GM18870 (cell line): ENCODE data around the gene FGF2.
A peak's percentile ranks its signal among the peaks of the same experiment; 100 is the strongest.
"Not testable (repeated sequence)": the region's sequence is repeated elsewhere in the genome, so short reads cannot be mapped to it uniquely, and the experiment has no call there.

ENCODE experiments used
- ATAC-seq: cut with Tn5 transposase; IDR thresholded peaks from one replicate; pipeline ENCODE4 v1.9.1; 2021; ENCODE audit warnings: moderate library complexity; ENCODE audit not compliant: unreplicated experiment

Gene FGF2

DNA sequence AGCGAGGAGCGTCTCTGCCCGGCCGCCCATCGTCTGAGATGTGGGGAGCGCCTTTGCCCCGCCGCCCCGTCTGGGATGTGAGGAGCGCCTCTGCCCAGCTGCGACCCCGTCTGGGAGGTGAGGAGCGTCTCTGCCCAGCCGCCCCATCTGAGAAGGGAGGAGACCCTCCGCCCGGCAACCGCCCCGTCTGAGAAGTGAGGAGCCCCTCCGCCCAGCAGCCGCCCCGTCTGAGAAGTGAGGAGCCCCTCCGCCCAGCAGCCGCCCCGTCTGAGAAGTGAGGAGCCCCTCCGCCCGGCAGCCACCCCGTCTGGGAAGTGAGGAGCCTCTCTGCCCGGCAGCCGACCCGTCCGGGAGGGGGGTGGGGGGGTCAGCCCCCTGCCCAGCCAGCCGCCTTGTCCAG is 14.8 kb upstream of the FGF2 start:
- ATAC-seq, result not testable (repeated sequence)

DNA sequence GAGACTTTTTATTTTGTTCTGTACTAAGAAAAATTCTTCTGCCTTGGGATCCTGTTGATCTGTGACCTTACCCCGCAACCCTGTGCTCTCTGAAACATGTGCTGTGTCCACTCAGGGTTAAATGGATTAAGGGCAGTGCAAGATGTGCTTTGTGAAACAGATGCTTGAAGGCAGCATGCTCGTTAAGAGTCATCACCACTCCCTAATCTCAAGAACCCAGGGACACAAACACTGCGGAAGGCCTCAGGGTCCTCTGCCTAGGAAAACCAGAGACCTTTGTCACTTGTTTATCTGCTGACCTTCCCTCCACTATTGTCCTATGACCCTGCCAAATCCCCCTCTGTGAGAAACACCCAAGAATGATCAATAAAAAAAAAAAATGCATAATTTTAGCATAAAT is 13.8 kb upstream of the FGF2 start:
- not testable (repeated sequence) for ATAC-seq

DNA sequence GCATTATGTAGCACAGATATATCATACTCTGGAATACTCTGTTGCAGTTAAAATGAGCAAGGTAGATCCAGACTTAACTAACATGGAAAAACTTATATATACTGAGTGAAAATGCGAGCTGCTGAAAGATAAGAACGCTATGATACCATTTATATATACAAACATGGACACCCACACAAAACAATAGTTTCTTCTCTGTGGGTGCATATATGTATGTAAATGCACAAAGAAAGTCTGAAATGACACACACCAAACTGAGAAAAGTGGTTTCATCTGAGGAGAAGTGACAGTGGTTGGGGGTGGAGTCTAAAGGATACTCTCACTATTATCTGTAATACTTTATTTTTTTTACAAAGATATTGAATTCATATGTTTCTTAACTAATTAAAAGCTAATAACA is 12.2 kb upstream of the FGF2 start:
- ATAC-seq, result peak; percentile 100

DNA sequence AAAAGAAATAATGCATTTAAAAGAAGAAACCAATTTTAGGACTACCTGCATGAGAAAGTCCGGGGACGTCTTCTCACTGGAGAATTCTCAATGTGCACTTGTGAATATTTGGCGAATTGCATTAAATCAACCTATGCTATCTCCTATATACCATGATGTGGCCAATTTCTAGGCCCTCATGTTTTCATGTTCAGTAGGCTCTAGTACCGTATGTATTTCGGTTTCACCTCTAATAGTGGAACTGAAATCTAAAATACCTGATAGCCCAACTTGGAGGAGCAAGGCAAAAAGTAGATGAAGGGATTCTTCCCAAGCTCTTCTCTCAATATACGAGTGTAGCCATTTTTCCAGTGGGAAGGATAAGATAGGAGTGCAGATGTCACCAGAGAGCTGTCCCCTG is 11.4 kb upstream of the FGF2 start:
- ATAC-seq, result no peak

DNA sequence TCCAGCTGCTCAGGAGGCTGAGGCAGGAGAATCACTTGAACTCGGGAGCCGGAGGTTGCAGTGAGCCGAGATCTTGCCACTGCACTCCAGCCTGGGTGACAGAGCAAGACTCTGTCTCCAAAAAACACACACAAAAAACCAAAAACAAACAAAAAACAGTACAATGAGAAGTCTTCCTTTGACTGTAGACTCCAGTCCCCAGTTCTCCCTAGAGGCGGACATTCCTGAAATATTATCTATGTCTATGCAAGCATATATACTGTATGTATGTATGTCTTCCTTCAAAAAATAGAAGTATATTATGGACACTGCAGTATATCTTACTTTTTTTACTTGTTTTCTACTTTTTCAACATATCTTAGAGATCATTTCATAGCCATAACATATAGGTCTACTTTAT is 10.2 kb upstream of the FGF2 start:
- ATAC-seq, result no peak

DNA sequence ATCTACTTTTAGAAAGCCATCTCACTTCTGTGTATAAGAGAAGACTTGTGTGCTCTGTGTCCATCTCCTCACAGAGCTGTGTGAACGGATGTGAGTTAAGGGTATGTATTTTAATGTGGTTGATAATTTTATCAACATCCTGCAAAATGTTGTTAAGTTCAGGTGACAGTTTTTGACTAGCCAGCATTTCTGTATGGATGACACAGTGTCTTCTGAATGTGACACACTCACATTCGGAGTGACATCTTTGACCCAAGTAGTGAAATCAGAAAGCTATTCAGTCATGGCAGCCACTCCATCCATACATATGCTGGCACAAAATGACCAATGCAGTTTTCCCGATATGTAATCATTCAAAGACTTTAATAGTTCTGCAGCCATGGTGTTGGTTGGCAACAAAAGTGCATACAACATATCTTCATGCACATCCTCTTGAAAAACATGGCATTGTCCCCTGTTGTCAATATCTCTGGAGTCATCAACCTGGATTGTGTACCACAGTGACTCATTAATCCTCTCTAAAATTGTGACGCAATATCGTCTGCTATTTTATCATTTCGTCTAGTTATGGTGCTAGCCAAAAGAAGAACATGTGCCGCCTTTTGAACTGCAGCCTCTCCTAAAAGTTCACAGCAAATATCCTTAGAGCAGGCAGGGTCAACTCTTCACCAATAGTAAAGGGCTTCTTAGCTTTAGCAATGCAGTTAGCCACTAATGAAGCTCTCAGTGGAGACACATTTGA is 6.8 kb upstream of the FGF2 start:
- no peak for ATAC-seq

DNA sequence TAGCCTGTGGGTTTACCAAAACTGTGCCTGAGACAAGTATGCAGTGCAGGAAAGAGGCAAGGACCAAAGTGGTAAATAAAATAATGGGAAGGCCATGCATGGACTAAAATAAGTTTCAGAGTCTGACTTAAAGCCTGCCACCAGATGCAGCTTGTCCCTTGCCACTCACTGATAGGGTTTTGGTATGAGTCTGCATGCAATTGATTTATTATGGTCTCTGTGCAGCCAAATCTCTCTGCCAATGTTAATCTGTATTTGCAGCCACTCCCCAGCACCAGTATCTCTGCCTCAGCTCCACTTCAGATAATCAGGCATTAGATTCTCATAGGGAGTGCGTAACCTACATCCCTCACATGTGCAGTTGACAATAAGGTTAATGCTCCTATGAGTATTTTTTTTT is 5.5 kb upstream of the FGF2 start:
- ATAC-seq, result no peak

DNA sequence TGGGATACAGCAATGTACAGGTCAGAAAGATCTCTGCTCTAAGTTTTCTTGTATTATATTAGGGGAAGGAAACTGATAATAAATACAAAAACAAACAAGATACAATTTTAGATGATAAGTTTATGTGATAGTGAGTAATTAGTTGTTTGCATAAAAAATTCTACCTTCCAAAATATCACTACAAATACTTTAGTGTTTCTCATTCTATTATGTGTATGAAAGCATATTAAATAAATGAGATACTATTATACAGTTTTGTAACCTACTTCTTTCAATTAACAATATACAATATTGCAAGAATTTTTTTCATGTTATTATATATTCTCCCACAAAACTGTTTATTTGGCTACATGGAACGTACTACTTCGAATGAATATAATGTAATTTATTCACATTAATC is 4.2 kb upstream of the FGF2 start:
- no peak for ATAC-seq

DNA sequence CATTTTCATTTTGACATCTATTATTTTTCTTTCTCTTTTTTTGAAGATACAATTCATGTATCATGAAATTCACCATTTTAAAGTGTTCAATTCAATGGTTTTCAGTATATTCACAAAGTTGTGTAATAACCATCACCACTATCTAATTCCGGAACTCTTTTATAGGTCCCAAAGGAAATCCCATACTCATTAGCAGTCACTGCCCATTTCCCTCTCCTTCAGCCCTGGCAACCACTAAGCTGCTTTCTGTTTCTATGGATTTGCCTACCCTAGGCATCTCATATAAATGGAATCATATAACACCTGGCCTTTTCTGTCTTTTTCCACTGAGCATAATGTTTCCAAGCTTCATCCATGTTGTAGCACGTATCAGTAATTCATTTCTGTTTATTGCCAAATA is 3.2 kb upstream of the FGF2 start:
- ATAC-seq, result no peak

DNA sequence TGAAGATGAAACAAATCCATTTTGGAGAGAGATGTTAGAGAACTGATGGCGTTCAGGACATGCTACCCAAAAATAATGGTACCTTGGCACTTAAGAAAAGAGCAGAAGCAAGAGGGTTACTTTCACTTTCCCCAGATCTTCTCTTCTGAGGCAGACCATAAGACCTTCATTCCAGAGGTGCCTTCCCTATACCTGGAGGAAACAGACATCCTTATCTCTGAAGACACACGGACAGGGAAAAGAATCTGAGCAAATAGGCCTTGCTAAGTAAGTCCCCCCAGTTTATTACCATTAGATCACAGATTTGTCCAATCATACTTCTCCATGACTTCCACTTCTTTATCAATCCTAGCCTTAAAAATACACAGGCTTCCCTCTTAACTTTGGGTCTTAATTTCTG is 2.0 kb upstream of the FGF2 start:
- ATAC-seq, result no peak

DNA sequence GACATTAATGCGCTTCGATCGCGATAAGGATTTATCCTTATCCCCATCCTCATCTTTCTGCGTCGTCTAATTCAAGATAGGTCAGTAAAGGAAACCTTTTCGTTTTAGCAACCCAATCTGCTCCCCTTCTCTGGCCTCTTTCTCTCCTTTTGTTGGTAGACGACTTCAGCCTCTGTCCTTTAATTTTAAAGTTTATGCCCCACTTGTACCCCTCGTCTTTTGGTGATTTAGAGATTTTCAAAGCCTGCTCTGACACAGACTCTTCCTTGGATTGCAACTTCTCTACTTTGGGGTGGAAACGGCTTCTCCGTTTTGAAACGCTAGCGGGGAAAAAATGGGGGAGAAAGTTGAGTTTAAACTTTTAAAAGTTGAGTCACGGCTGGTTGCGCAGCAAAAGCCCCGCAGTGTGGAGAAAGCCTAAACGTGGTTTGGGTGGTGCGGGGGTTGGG is 528 bp upstream of the FGF2 start:
- no peak for ATAC-seq

DNA sequence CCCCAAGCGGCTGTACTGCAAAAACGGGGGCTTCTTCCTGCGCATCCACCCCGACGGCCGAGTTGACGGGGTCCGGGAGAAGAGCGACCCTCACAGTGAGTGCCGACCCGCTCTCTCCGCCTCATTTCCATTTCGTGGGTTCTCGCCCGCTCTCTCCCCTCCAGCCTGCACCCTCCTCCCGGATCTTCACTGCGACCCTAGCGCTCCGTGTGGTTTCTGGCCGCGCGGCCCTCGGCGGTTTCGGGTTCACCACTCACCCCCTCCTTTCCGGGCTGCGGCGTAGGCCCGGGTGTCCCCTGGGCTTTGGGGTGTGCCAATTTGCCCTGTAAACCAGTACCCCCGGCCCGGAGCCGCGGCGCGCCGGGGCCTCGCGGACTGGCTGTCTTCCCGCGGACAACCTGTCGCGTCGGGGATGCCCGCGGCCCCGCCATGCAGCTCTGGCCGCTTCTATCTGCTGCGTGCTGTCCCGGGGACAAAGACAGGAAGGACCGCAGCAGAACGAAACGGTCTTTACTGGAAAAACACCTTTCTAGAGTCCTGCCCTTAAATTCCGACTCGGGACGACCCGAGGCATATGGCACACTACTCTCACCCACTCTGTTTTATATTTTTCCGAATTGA is 737 bp downstream of the FGF2 start:
- ATAC-seq, result peak; percentile 30

DNA sequence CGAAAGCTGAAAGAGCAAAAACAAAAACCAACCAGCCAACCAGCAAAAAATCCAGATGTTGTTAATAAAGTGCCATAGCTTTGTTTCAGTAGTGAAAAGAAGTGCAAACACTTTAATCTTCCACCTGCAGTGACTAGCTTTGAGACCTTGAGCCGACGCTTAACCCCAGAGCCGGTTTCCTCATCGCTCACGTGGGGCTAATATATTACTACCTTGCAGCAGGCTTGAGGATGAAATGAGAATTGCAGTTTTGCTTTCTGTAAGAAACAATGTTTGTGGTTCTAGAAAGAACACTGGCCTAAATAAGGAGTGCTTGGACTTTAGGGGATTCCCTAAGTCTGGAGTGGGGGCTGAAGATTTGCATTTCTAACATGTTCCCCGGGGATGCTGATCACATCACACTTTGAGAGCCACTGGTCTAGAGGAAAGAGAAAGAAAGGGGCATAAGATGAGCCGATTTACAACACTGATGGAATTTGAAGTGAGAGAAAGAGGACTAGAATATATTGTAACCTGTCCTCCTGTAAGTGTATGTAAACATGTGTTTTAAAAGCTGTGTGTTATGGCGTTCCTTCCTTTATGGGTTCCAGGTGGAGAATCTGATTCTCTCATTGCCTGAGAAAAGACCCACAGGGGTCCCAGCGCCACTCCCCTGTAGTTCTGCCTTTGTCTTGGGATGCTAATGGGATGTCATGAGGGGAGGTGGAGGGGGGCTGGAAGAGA is 1.4 kb downstream of the FGF2 start:
- ATAC-seq, result peak; percentile 97

DNA sequence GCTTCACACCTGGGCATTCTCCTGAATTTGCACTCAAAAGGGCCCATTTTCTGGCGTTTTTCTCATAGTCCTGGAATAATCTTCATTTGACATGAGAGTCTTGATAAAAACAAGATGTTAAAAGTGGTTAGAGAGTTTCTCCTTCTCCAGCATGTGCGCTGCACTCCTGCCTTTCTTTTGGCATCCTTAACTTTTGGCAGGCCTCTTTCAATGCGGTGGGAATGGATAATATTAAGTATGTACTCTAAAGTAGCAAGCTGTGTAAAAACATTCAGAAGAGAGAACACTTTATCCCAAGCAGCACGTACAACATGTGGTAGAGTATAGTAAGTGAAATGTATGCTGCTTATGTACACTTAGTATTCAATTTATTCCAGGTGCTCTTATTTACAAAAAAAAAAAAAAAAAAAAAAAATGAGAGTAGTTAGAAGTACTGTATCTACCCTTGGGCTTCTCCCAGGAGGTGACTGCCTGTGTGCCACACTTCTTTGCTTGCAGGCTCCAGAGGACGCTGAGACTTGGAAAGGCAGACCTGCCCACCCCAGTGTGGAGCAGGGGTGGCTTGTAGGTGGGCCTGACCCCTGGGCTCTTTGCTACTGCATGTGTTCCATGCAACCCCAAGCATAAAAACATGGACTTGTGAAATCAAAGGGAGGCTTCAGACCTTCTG is 3.9 kb downstream of the FGF2 start:
- ATAC-seq, result no peak

DNA sequence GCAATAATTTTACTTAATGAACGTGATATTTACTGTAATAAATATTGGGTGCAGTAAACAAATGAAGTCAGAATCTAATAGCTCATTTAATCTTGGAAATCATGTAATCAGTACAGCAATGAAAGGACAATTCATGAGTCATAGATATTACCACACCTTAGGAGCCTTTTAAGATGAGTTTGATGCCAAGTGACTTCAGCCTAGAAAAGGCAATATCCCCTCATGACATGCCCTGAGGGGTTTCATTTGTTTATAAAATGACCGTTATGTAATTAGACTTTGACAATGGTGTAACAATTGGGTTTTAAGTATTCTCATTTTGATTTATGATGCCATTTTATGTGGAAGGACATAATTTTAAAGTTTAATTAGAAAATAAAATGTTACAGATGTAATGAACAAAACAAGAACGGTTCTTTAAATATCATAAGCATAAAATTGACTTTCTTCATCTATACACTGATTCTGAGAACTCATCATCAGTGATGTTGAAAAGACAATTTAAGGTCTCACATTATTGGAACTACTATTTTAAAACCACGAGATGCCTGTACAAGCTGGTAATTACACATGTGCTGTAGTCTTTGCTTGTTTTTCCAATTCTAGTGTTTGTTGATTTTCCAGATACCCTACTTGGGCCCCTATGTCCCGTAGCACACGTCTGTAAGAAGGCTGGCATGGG is 5.0 kb downstream of the FGF2 start:
- ATAC-seq, result no peak

DNA sequence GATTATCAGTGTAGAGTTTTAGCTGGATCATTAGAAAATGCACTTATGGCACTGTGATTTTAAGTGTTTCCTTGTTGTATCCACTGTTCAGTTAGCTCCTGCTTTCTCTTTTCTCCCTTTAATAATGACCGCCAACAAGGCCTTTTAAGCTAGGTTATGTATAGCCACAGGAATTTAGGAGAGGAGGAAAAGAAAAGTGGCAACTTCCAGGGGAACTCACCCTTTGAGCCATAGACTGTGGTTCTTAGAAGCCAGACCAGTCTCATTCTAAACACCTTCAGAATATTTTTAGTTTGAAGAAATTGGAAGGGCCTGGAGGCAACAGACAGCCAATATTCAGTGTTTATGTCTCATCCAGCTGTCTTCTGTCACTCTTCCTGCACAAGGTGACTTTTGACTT is 6.1 kb downstream of the FGF2 start:
- ATAC-seq, result no peak

DNA sequence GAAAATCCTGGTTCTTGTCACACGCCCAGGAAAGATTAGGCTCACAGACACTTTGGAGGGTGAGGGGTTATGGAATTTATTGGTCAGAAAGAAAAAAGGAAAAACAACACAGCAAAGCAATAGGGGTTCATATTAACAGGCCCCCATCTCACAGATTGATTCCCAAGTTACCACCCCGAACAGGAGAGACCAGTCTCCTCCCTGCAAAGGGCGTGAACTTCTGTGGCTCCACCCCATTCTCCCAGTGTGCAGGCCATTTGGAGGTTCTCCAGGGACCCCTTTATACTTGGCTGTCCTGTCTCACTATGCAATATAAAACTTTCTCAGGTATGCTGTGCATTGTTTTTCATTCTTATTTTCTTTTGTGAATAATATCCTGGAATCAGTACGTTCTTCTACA is 7.4 kb downstream of the FGF2 start:
- no peak for ATAC-seq

DNA sequence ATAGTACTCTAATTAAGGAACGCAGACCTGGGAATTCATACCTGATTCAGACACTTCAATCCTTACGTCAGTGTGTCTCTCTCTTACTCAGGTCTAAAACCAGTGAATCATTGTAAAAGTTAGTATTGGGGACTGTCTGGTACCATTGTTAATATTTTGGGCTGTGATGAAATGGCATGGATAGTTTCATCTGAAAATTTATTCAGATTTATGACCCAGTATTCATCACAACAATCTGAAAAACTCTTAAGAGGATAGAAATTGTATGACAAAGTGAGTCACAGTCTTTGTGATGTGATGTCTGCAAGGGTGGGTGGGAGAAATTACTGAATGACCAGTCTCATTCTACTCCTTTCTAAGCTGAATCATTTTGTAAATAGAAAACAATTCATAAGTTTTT is 10.3 kb downstream of the FGF2 start:
- ATAC-seq, result no peak

DNA sequence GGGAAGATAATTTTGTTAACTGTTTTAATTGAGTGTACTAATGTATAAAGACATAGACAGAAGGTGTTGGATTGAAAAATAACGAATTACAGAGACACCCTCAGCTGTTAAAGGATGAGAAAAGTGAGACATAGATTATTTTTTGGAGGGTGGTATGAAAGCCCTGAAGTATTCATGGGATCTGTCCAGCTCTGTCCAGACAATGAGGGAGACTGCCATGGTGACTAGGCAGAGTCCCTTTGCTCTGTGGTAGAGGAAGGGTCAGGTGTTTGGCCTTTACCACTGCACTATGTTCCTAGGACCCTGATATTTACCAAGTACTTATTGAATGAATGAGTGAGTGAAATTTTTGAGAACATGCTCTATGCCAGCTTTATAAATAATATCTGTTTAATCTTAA is 11.4 kb downstream of the FGF2 start:
- ATAC-seq, result no peak

DNA sequence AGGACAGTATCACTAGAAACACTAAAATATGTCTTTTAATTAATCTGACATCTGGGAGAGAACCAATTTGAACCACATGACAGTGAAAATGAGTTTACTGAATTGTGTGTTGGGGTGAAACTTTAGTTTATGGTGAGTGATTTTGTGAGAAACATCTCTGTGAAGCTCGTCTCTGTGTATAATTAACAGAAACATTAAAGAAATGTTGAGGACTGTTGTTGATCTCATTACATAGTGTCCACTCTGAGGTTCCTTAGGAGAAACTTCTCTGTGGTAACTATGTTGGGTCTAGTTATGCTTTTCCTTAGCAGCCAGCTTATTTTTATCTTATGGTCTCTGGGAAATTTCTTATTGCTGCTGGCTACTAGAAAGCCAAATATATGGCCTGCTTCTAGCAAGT is 15.8 kb downstream of the FGF2 start:
- no peak for ATAC-seq

DNA sequence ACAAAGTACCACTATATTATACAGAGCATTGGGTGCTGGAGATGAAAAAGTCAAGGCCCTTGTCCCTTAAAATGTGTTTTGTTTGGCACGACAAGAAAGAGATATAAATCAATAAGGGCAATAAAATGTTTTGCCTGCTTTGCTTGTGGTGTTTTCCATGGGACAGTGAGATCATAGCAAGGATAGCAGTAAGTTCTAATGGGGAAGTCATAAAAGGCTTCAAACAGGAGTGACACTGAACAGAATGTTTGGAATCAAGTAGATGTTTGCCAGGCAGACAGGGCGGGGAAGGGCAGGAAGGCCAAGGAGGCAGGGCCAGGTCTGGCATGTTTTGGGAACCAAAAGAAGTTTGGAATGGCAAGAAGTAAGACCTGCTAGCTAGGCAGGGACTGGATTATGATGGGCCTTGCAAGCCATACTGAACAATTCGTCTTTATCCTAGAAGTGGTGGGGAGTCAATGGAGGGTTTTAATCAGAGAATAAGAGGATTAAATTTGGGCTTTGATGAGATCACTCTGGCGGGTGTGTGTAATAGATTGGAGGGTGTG is 16.4 kb downstream of the FGF2 start:
- no peak for ATAC-seq
